Neural progenitor cell (in vitro differentiated cells): Measurements from ENCODE around the gene GAS6.

Experiments
- EZH2 ChIP-seq: fragments of 200-600 bp; sonication (generic); IDR thresholded peaks from 2 replicates; pipeline ENCODE4 v1.6.1; 2017; ENCODE audit warnings: antibody characterized with exemption, mild to moderate bottlenecking, moderate library complexity
- EZH2phosphoT487 ChIP-seq: fragments of 200-600 bp; sonication (generic); IDR thresholded peaks from 2 replicates; pipeline ENCODE4 v1.6.1; 2017; ENCODE audit warnings: antibody characterized with exemption
- TF ChIP-seq, protein P1 (sequence below): fragments of 200-600 bp; sonication (generic); IDR thresholded peaks from 2 replicates; pipeline ENCODE4 v1.5.1; 2017; ENCODE audit warnings: antibody characterized with exemption, mild to moderate bottlenecking

DNA sequence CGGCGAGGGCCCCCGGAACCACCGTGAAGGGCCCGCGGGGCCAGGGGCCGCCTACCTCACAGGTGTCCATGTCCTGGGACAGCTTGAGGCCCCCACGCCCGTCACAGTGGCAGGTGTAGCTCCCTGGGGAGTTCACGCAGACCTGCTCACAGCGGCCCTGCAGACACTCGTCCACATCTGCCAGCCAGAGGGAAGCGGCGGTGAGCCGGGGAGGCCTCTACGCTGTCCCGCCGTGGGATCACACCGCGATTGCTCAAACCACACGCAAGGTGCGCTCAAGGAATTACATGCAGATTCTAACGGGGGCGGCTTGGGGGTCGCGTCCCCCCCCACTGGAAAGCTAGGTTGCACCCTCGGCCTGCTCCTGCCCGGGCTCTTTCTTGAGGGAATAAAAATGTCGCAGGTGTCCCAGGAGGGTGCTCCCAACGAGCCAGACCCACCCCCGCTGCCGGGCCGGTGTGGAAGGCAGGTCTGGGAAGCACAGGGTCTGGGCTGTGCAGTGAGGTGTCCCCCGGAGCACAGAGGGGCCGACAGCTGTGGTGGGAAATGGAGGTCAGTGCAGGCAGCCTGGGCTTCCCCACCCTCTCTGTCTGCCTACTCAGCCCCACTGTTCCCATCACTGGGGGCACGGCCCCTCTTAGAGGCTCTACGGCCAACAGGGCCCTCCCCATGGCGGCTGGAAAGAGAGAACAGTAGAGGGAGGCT is 29.2 kb downstream of the GAS6 start:
- TF ChIP-seq, protein P1, sequence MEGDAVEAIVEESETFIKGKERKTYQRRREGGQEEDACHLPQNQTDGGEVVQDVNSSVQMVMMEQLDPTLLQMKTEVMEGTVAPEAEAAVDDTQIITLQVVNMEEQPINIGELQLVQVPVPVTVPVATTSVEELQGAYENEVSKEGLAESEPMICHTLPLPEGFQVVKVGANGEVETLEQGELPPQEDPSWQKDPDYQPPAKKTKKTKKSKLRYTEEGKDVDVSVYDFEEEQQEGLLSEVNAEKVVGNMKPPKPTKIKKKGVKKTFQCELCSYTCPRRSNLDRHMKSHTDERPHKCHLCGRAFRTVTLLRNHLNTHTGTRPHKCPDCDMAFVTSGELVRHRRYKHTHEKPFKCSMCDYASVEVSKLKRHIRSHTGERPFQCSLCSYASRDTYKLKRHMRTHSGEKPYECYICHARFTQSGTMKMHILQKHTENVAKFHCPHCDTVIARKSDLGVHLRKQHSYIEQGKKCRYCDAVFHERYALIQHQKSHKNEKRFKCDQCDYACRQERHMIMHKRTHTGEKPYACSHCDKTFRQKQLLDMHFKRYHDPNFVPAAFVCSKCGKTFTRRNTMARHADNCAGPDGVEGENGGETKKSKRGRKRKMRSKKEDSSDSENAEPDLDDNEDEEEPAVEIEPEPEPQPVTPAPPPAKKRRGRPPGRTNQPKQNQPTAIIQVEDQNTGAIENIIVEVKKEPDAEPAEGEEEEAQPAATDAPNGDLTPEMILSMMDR: no peak
- TF ChIP-seq EZH2: no peak
- TF ChIP-seq EZH2phosphoT487: no peak
